Measurements from ENCODE around the gene GNAQ. TPM values are rescaled to one million over a fixed set of nuclear protein-coding genes. Genes with fewer than 3 reads are reported as not detected.

GNAQ gene
- total RNA-seq, 1 experiment from 2014 or later, result 0.51 TPM

- Histone ChIP-seq H4K20me1 (ENCODE audit: low read length) (no peaks in the 10 kb centered on the region), H3K27ac (ENCODE audit: low read length) (no peak overlapping the region), H3K9me2 (replicated peaks; ENCODE audit: low read length) (no peaks in the 10 kb centered on the region), H3K9ac (ENCODE audit: low read length) (no peak overlapping the region), H3K9me3 (ENCODE audit: low read length) (no peaks in the 10 kb centered on the region), H2AFZ (ENCODE audit: low read length) (no peak overlapping the region), H3K27me3 (ENCODE audit: low read length) (no peaks in the 10 kb centered on the region), H3K4me2 (ENCODE audit: low read length) (no peak overlapping the region), H3K4me3 (ENCODE audit: low read length) (no peak overlapping the region), H3K79me2 (ENCODE audit: low read length) (no peaks in the 10 kb centered on the region), H3F3A (ENCODE audit: low read length, unreplicated experiment) (no peaks in the 10 kb centered on the region), H3K4me1 (ENCODE audit: insufficient read depth, low read length) (no peaks in the 10 kb centered on the region), H3K36me3 (ENCODE audit: low read depth, low read length) (no peaks in the 10 kb centered on the region)
- ATAC-seq, result no peak
- DNase-seq, result no peak
- ChIA-PET POLR2A (ENCODE audit: unreplicated experiment) (no interaction called here), CTCF (no interaction called here)
- intact Hi-C loops (cut with micrococcal nuclease), result loop anchor here (10.0 kb wide), 1 partner anchor 105 kb away; no protein-coding TSS in a partner anchor
- TF ChIP-seq EZH2phosphoT487 (IDR thresholded peaks at IDR 0.05; ENCODE audit: borderline replicate concordance, low read length) (no peak), CTCF (conservative IDR thresholded peaks at IDR 0.05; ENCODE audit: low read depth, low read length) (no peak), EZH2 (IDR thresholded peaks at IDR 0.05; ENCODE audit: low read length, unreplicated experiment) (no peak)
- BruUV-seq (replicated peaks), result no TSS peak
Observed at GRCh38 chr9:77959803-77960202, 71.8 kb downstream of the GNAQ start.

- TF ChIP-seq EZH2 (IDR thresholded peaks at IDR 0.05; ENCODE audit: low read length, unreplicated experiment), result no peak
- no peak for TF ChIP-seq CTCF (conservative IDR thresholded peaks at IDR 0.05; ENCODE audit: low read depth, low read length)
- no peak for TF ChIP-seq EZH2phosphoT487 (IDR thresholded peaks at IDR 0.05; ENCODE audit: borderline replicate concordance, low read length)
- Histone ChIP-seq H3F3A (ENCODE audit: low read length, unreplicated experiment) (no peaks in the 10 kb centered on the region), H3K4me3 (ENCODE audit: low read length) (no peak overlapping the region), H2AFZ (ENCODE audit: low read length) (no peak overlapping the region), H3K27me3 (ENCODE audit: low read length) (no peaks in the 10 kb centered on the region), H3K9ac (ENCODE audit: low read length) (no peak overlapping the region), H4K20me1 (ENCODE audit: low read length) (no peaks in the 10 kb centered on the region), H3K27ac (ENCODE audit: low read length) (no peak overlapping the region), H3K9me2 (replicated peaks; ENCODE audit: low read length) (no peaks in the 10 kb centered on the region), H3K9me3 (ENCODE audit: low read length) (no peaks in the 10 kb centered on the region), H3K4me2 (ENCODE audit: low read length) (no peak overlapping the region), H3K4me1 (ENCODE audit: insufficient read depth, low read length) (peaks cover 7% of the 10 kb centered on the region), H3K36me3 (ENCODE audit: low read depth, low read length) (no peaks in the 10 kb centered on the region), H3K79me2 (ENCODE audit: low read length) (no peaks in the 10 kb centered on the region)
- intact Hi-C loops (cut with micrococcal nuclease), result loop anchor here (10.0 kb wide), 1 partner anchor 103 kb away; no protein-coding TSS in a partner anchor
- CTCF ChIA-PET, result no interaction called here
- no TSS peak for BruUV-seq (replicated peaks)
- ATAC-seq (no peak), DNase-seq (no peak)
- POLR2A ChIA-PET (ENCODE audit: unreplicated experiment), result no interaction called here
Observed at GRCh38 chr9:77957652-77958051, 74.0 kb downstream of the GNAQ start.

- CTCF ChIA-PET, result no interaction called here
- Histone ChIP-seq H2AFZ (ENCODE audit: low read length) (no peak overlapping the region), H3K27ac (ENCODE audit: low read length) (no peak overlapping the region), H3K27me3 (ENCODE audit: low read length) (no peaks in the 10 kb centered on the region), H3K9me2 (replicated peaks; ENCODE audit: low read length) (no peaks in the 10 kb centered on the region), H3K9ac (ENCODE audit: low read length) (no peak overlapping the region), H3F3A (ENCODE audit: low read length, unreplicated experiment) (no peaks in the 10 kb centered on the region), H3K4me1 (ENCODE audit: insufficient read depth, low read length) (peaks cover 18% of the 10 kb centered on the region), H3K79me2 (ENCODE audit: low read length) (no peaks in the 10 kb centered on the region), H3K9me3 (ENCODE audit: low read length) (no peaks in the 10 kb centered on the region), H3K36me3 (ENCODE audit: low read depth, low read length) (no peaks in the 10 kb centered on the region), H3K4me3 (ENCODE audit: low read length) (no peak overlapping the region), H3K4me2 (ENCODE audit: low read length) (no peak overlapping the region), H4K20me1 (ENCODE audit: low read length) (no peaks in the 10 kb centered on the region)
- POLR2A ChIA-PET (ENCODE audit: unreplicated experiment), result no interaction called here
- TF ChIP-seq CTCF (conservative IDR thresholded peaks at IDR 0.05; ENCODE audit: low read depth, low read length), result no peak
- no peak for TF ChIP-seq EZH2 (IDR thresholded peaks at IDR 0.05; ENCODE audit: low read length, unreplicated experiment)
- TF ChIP-seq EZH2phosphoT487 (IDR thresholded peaks at IDR 0.05; ENCODE audit: borderline replicate concordance, low read length), result no peak
- no TSS peak for BruUV-seq (replicated peaks)
- DNase-seq (no peak), ATAC-seq (no peak)
- intact Hi-C loops (cut with micrococcal nuclease), result loop anchor here (10.0 kb wide), 1 partner anchor 102 kb away; no protein-coding TSS in a partner anchor
Observed at GRCh38 chr9:77956555-77956954, 75.1 kb downstream of the GNAQ start.
